IMR-90 (cell line): ENCODE measurements around the gene GALNT6. TPM values are rescaled to one million over a fixed set of nuclear protein-coding genes. Genes with fewer than 3 reads are reported as not detected.

Experiments
- ATAC-seq: fragments of 200-7000 bp; cut with Tn5 transposase; 2 replicates; pipeline ENCODE4 v1.9.1; 2020; ENCODE audit warnings: low read depth, mild to moderate bottlenecking, moderate library complexity
- BruUV-seq: library from RNA; stranded (reverse); fragments of 400-500 nt; replicated peaks from 2 replicates; lab custom pipeline; 2021; lab: Mats Ljungman, UMichigan
- CTCF ChIA-PET: fragments of 300-600 bp; formaldehyde crosslinking; extraction: SDS; loops from one replicate; lab custom pipeline; 2021; ENCODE audit warnings: antibody characterized with exemption; lab: Yijun Ruan, JAX
- POLR2A ChIA-PET: fragments of 300-600 bp; sonication (Branson Sonifier 250); formaldehyde crosslinking; loops from one replicate; lab custom pipeline; 2022; ENCODE audit warnings: antibody characterized with exemption; ENCODE audit not compliant: unreplicated experiment; lab: Charles Lee
- DNase-seq: peaks from one replicate; pipeline ENCODE4 v3.0.0; 2013
- H2AFZ ChIP-seq: replicated peaks from 2 replicates; pipeline ENCODE3; 2013; ENCODE audit warnings: low read length, mild to moderate bottlenecking; ENCODE audit not compliant: poor library complexity
- H2AK5ac ChIP-seq: 2 replicates; pipeline ENCODE4 v1.6.1; 2013; ENCODE audit warnings: low read depth, low read length, inconsistent platforms
- H2AK9ac ChIP-seq: replicated peaks from 2 replicates; pipeline ENCODE3; 2013; ENCODE audit warnings: mild to moderate bottlenecking, low read depth, low read length, moderate library complexity; ENCODE audit not compliant: poor library complexity
- H2BK120ac ChIP-seq: 2 replicates; pipeline ENCODE4 v1.6.1; 2013; ENCODE audit warnings: low read depth, low read length, inconsistent platforms
- H2BK15ac ChIP-seq: 3 replicates; pipeline ENCODE4 v1.6.1; 2013; ENCODE audit warnings: low read depth, low read length, inconsistent platforms
- H2BK20ac ChIP-seq: 2 replicates; pipeline ENCODE4 v1.6.1; 2013; ENCODE audit warnings: low read depth, mild to moderate bottlenecking, inconsistent platforms, low read length, moderate library complexity
- H2BK5ac ChIP-seq: 2 replicates; pipeline ENCODE4 v1.6.1; 2013; ENCODE audit warnings: mild to moderate bottlenecking, low read depth, low read length, inconsistent platforms; ENCODE audit not compliant: poor library complexity, severe bottlenecking
- H3K14ac ChIP-seq: replicated peaks from 2 replicates; pipeline ENCODE4 v1.6.1; 2013; ENCODE audit warnings: low read depth, low read length, inconsistent platforms
- H3K18ac ChIP-seq: 2 replicates; pipeline ENCODE4 v1.6.1; 2013; ENCODE audit warnings: low read depth, low read length, control low read depth
- H3K23ac ChIP-seq: 2 replicates; pipeline ENCODE4 v1.6.1; 2013; ENCODE audit warnings: low read depth, low read length, inconsistent platforms
- H3K27ac ChIP-seq: 2 replicates; pipeline ENCODE4 v1.5.1; 2013; ENCODE audit warnings: mild to moderate bottlenecking, control low read depth, low read length; ENCODE audit not compliant: insufficient read depth
- H3K27me3 ChIP-seq: 2 replicates; pipeline ENCODE4 v1.6.1; 2013; ENCODE audit warnings: low read length; ENCODE audit not compliant: control insufficient read depth, insufficient read depth
- H3K36me3 ChIP-seq: 2 replicates; pipeline ENCODE4 v1.6.1; 2013; ENCODE audit warnings: low read length, mixed read lengths; ENCODE audit not compliant: control insufficient read depth, insufficient read depth
- H3K4ac ChIP-seq: 2 replicates; pipeline ENCODE4 v1.6.1; 2013; ENCODE audit warnings: low read depth, low read length, inconsistent platforms
- H3K4me1 ChIP-seq: 2 replicates; pipeline ENCODE4 v1.6.1; 2013; ENCODE audit warnings: low read length, mixed read lengths; ENCODE audit not compliant: control insufficient read depth, insufficient read depth
- H3K4me2 ChIP-seq: 2 replicates; pipeline ENCODE4 v1.6.1; 2013; ENCODE audit warnings: low read depth, mild to moderate bottlenecking, control low read depth, low read length, moderate library complexity
- H3K4me3 ChIP-seq: 2 replicates; pipeline ENCODE4 v1.5.1; 2013; ENCODE audit warnings: low read depth, mild to moderate bottlenecking, control low read depth, low read length, moderate library complexity; ENCODE audit not compliant: insufficient read depth
- H3K56ac ChIP-seq: 2 replicates; pipeline ENCODE4 v1.6.1; 2013; ENCODE audit warnings: low read length, inconsistent platforms; ENCODE audit not compliant: insufficient read depth; ENCODE audit errors: extremely low read depth
- H3K79me1 ChIP-seq, 2 experiments: 2 replicates each; pipeline ENCODE4 v1.6.1; 2013; ENCODE audit warnings: low read length in 2 of 2, inconsistent platforms in 1 of 2, low read depth in 1 of 2
- H3K9ac ChIP-seq: 2 replicates; pipeline ENCODE4 v1.6.1; 2013; ENCODE audit warnings: low read depth, low read length, control low read depth
- H3K9me1 ChIP-seq: 2 replicates; pipeline ENCODE4 v1.6.1; 2013; ENCODE audit warnings: low read length, inconsistent platforms; ENCODE audit not compliant: insufficient read depth
- H3K9me3 ChIP-seq: 2 replicates; pipeline ENCODE4 v1.6.1; 2013; ENCODE audit warnings: low read length; ENCODE audit not compliant: control insufficient read depth, insufficient read depth
- H4K20me1 ChIP-seq: 2 replicates; pipeline ENCODE4 v1.6.1; 2013; ENCODE audit warnings: low read length, inconsistent platforms; ENCODE audit not compliant: insufficient read depth
- H4K5ac ChIP-seq: 2 replicates; pipeline ENCODE4 v1.6.1; 2013; ENCODE audit warnings: mild to moderate bottlenecking, low read depth, low read length, control low read depth
- H4K8ac ChIP-seq, 2 experiments: 2 replicates each; pipeline ENCODE4 v1.6.1; 2013; ENCODE audit warnings: low read depth in 2 of 2, low read length in 2 of 2, control low read depth in 1 of 2, inconsistent platforms in 1 of 2
- H4K91ac ChIP-seq: 2 replicates; pipeline ENCODE4 v1.6.1; 2013; ENCODE audit warnings: low read depth, low read length, inconsistent platforms; ENCODE audit not compliant: insufficient read depth
- CHD1 ChIP-seq: IDR thresholded peaks from 2 replicates; pipeline ENCODE4 v1.6.1; 2012; ENCODE audit warnings: low read depth, low read length, improper control_type of control experiment
- ELK1 ChIP-seq: fragments of 150-350 bp; IDR thresholded peaks from 2 replicates; pipeline ENCODE4 v1.6.1; 2016; ENCODE audit warnings: low read depth, mild to moderate bottlenecking, low read length, moderate library complexity, borderline replicate concordance
- POLR2A ChIP-seq: IDR thresholded peaks from 2 replicates; pipeline ENCODE4 v1.6.1; 2012; ENCODE audit warnings: mild to moderate bottlenecking, low read depth, low read length
- SMC3 ChIP-seq: fragments of 150-350 bp; IDR thresholded peaks from 2 replicates; pipeline ENCODE4 v1.6.1; 2016; ENCODE audit warnings: low read depth, mild to moderate bottlenecking, antibody characterized with exemption, low read length, moderate library complexity
- WGBS, 2 experiments: methylation state at CpG; one replicate each; pipeline versions ENCODE4 v1.1.5 to v1.1.7; 2013; ENCODE audit warnings: missing lambda C conversion rate in 2 of 2; ENCODE audit not compliant: insufficient read length in 1 of 2; ENCODE audit errors: extremely low coverage in 2 of 2; 5-methylcytosine and 5-hydroxymethylcytosine counted together
- dilution Hi-C: fragments of 300-500 bp; cut with HindIII; formaldehyde crosslinking; loops from one replicate; pipeline ENCODE4 v1.14.3; 2018; ENCODE audit warnings: low sequenced_read_pairs; ENCODE audit not compliant: unreplicated experiment
- in situ Hi-C: fragments of 300-500 bp; cut with MboI; formaldehyde crosslinking; loops from 3 replicates; pipeline ENCODE4 v1.14.3; 2019; ENCODE audit warnings: low sequenced_read_pairs, inconsistent platforms, mixed read lengths
- intact Hi-C: fragments of 100-400 bp; cut with micrococcal nuclease; formaldehyde crosslinking; loops from 2 replicates; pipeline ENCODE4 v1.10.0; 2022
- polyA plus RNA-seq, 3 experiments: library from polyadenylated mRNA; depleted of rRNA; stranded (reverse); fragments of >200 nt; gene quantifications; 2 replicates each; pipeline ENCODE4 v1.2.3, GENCODE V29; 2012; ENCODE audit warnings: low replicate concordance in 1 of 3
- total RNA-seq: library from RNA; depleted of rRNA; stranded (reverse); fragments of >200 nt; gene quantifications from 2 replicates; pipeline ENCODE4 v1.2.3, GENCODE V29; 2012

Gene GALNT6
- total and polyA plus RNA-seq, 2 of the 4 experiments (the other 2 are of a cell fraction) = 17.1 to 23.7 TPM

- H3K27ac ChIP-seq = no peak overlapping the region
- H2BK120ac ChIP-seq = no peak overlapping the region
- no peaks in the 10 kb centered on the region for H3K79me1 ChIP-seq
- intact Hi-C loops = no loop called here
- TF ChIP-seq SMC3 (no peak), ELK1 (no peak), CHD1 (no peak), POLR2A (no peak)
- H3K23ac ChIP-seq = no peak overlapping the region
- H2AFZ ChIP-seq = no peak overlapping the region
- H3K14ac ChIP-seq = no peak overlapping the region
- no peak overlapping the region for H2BK15ac ChIP-seq
- no peak overlapping the region for H3K18ac ChIP-seq
- H3K9me3 ChIP-seq = no peaks in the 10 kb centered on the region
- ChIA-PET POLR2A (no interaction called here), CTCF (no interaction called here)
- DNase-seq (no peak), ATAC-seq (no peak)
- H3K27me3 ChIP-seq = no peaks in the 10 kb centered on the region; the same call in 1 of the 2 replicates
- H4K8ac ChIP-seq = no peak overlapping the region
- no peak overlapping the region for H4K91ac ChIP-seq
- no peaks in the 10 kb centered on the region for H3K9me1 ChIP-seq
- H2AK9ac ChIP-seq = no peak overlapping the region
- no peak overlapping the region for H2BK5ac ChIP-seq
- no peak overlapping the region for H3K4ac ChIP-seq
- no peak overlapping the region for H3K4me2 ChIP-seq
- no peaks in the 10 kb centered on the region for H3K4me1 ChIP-seq
- no peak overlapping the region for H4K5ac ChIP-seq
- H2AK5ac ChIP-seq = no peak overlapping the region
- no TSS peak for BruUV-seq
- H3K9ac ChIP-seq = no peak overlapping the region
- no peak overlapping the region for H3K56ac ChIP-seq
- in situ Hi-C loops = no loop called here
- H3K4me3 ChIP-seq = no peak overlapping the region
- no peaks in the 10 kb centered on the region for H3K36me3 ChIP-seq
- H4K20me1 ChIP-seq = no peaks in the 10 kb centered on the region
- H2BK20ac ChIP-seq = no peak overlapping the region
- 80% methylated on average over 1 of the region's 5 CpGs; no CpG with 5 or more reads in 1 of the 2 experiments for WGBS, 2 experiments
- dilution Hi-C loops = no loop called here
These were observed 15.7 kb upstream of the GALNT6 start for GRCh38 chr12:51406859-51407258.
